GM12878 (cell line): ENCODE measurements around the gene NIN. TPM values are rescaled to one million over a fixed set of nuclear protein-coding genes. Genes with fewer than 3 reads are reported as not detected.

Source experiments
- BMI1 ChIP-seq: fragments of 450-650 bp; IDR thresholded peaks from 2 replicates; pipeline ENCODE4 v1.6.1; 2016; ENCODE audit warnings: mild to moderate bottlenecking, moderate library complexity, borderline replicate concordance
- CREB1 ChIP-seq: IDR thresholded peaks from 2 replicates; pipeline ENCODE4 v1.6.1; 2012; ENCODE audit warnings: low read depth, mild to moderate bottlenecking, inconsistent platforms
- EP300 ChIP-seq, 2 experiments: fragments of 150-350 bp in 1 of 2; IDR thresholded peaks; 2 replicates each; pipeline ENCODE4 v1.6.1; 2011 to 2012; ENCODE audit warnings: low read depth in 2 of 2, low read length in 2 of 2, borderline replicate concordance in 1 of 2, improper control_type of control experiment in 1 of 2, inconsistent platforms in 1 of 2; ENCODE audit not compliant: control insufficient read depth in 1 of 2
- HCFC1 ChIP-seq: fragments of 150-350 bp; IDR thresholded peaks from 2 replicates; pipeline ENCODE4 v1.6.1; 2014; ENCODE audit warnings: low read length
- KAT2A ChIP-seq: conservative IDR thresholded peaks from 2 replicates; pipeline ENCODE4 v1.6.1; 2011; ENCODE audit warnings: low read depth, low read length; ENCODE audit not compliant: control insufficient read depth
- MTA3 ChIP-seq: IDR thresholded peaks from 2 replicates; pipeline ENCODE4 v1.6.1; 2012; ENCODE audit warnings: low read length, inconsistent platforms, borderline replicate concordance
- NFIC ChIP-seq: IDR thresholded peaks from 2 replicates; pipeline ENCODE4 v1.6.1; 2012; ENCODE audit warnings: low read depth, mild to moderate bottlenecking, inconsistent platforms, low read length, moderate library complexity
- NR2F1 ChIP-seq: fragments of 450-650 bp; conservative IDR thresholded peaks from 2 replicates; pipeline ENCODE4 v1.6.1; 2017; ENCODE audit warnings: mild to moderate bottlenecking
- POLR2AphosphoS2 ChIP-seq: IDR thresholded peaks from 2 replicates; pipeline ENCODE4 v1.6.1; 2011; ENCODE audit warnings: low read depth, mild to moderate bottlenecking, low read length, improper control_type of control experiment, moderate library complexity
- SMC3 ChIP-seq: IDR thresholded peaks from 2 replicates; pipeline ENCODE4 v1.6.1; 2011; ENCODE audit warnings: low read length, improper control_type of control experiment, borderline replicate concordance
- SREBF1 ChIP-seq: IDR thresholded peaks from 2 replicates; pipeline ENCODE4 v1.6.1; 2012; ENCODE audit warnings: mild to moderate bottlenecking, low read length
- STAT1 ChIP-seq: fragments of 450-650 bp; conservative IDR thresholded peaks from 2 replicates; pipeline ENCODE4 v1.6.1; 2014; ENCODE audit warnings: antibody characterized with exemption, mild to moderate bottlenecking
- TAF1 ChIP-seq: IDR thresholded peaks from 2 replicates; pipeline ENCODE4 v1.6.1; 2011; ENCODE audit warnings: mild to moderate bottlenecking, low read depth, low read length, borderline replicate concordance
- USF2 ChIP-seq: IDR thresholded peaks from 2 replicates; pipeline ENCODE4 v1.6.1; 2011; ENCODE audit warnings: low read depth, low read length, improper control_type of control experiment, borderline replicate concordance
- YY1 ChIP-seq: IDR thresholded peaks from 2 replicates; pipeline ENCODE4 v1.6.1; 2011; ENCODE audit warnings: low read depth, mild to moderate bottlenecking, low read length
- polyA plus RNA-seq, 11 experiments: library from polyadenylated mRNA; depleted of rRNA in 4 of 11; unstranded in 6 of 11; stranded (reverse) in 5 of 11; fragments of >200 nt; fragmentation: Nextera tagmentation in 4 of 11; fragmentation: Illumina TruSeq in 1 of 11; extraction: Ambion mirVana in 4 of 11; extraction: Trizol in 1 of 11; gene quantifications; 1 replicate in 1 of 11; 2 replicates in 10 of 11; pipeline versions ENCODE4 v1.2.1 to v1.2.3, GENCODE V29; 2011 to 2016; ENCODE audit warnings: inconsistent platforms in 2 of 11, missing spikeins in 2 of 11, low read depth in 1 of 11
- total RNA-seq, 4 experiments: library from RNA; depleted of rRNA in 3 of 4; stranded (reverse); fragments of >200 nt in 3 of 4; fragmentation: Illumina TruSeq in 1 of 4; extraction: Trizol in 1 of 4; gene quantifications; 2 replicates each; pipeline versions ENCODE4 v1.2.1 to v1.2.3, GENCODE V29; 2013 to 2021
- TF ChIP-seq, protein P1 (sequence below): fragments of 450-650 bp; IDR thresholded peaks from 2 replicates; pipeline ENCODE4 v1.6.1; 2017; ENCODE audit warnings: mild to moderate bottlenecking
- TF ChIP-seq, protein P2 (sequence below): fragments of 450-650 bp; IDR thresholded peaks from 2 replicates; pipeline ENCODE4 v1.6.1; 2016; ENCODE audit warnings: mild to moderate bottlenecking
- TF ChIP-seq, protein P3 (sequence below): fragments of 450-650 bp; formaldehyde crosslinking; IDR thresholded peaks from 2 replicates; pipeline ENCODE4 v1.5.0; 2022; ENCODE audit warnings: mild to moderate bottlenecking, missing genetic modification characterization
- TF ChIP-seq, protein P4 (sequence below): fragments of 450-650 bp; IDR thresholded peaks from 2 replicates; pipeline ENCODE4 v1.6.1; 2016; ENCODE audit warnings: mild to moderate bottlenecking
- TF ChIP-seq, protein P5 (sequence below): IDR thresholded peaks from 2 replicates; pipeline ENCODE4 v1.6.1; 2012; ENCODE audit warnings: low read length, inconsistent platforms

Gene NIN
- total and polyA plus RNA-seq, 10 of the 15 experiments (the other 5 are each of a cell fraction or from before 2014, with no cell fraction given) = 16.2 to 135 (median 70.3) TPM

GRCh38 chr14:50786751-50787464, 44.1 kb downstream of the NIN start (continued):
- TF ChIP-seq USF2 (no peak), CREB1 (no peak), KAT2A (no peak), MTA3 (0 out of 2 replicates have a peak, but pooled peaks have one; percentile 49), EP300 (IDR thresholded peaks at IDR 0.05; ENCODE audit: borderline replicate concordance in 1 of 2, control insufficient read depth in 1 of 2, low read depth in 2 of 2, low read length in 2 of 2) (no peak), NR2F1 (no peak), NFIC (0 out of 2 replicates have a peak, but pooled peaks have one; percentile 14), HCFC1 (no peak), SREBF1 (no peak), YY1 (no peak), SMC3 (no peak; the same call in 1 of the 2 replicates), STAT1 (no peak), POLR2AphosphoS2 (no peak), TAF1 (no peak), BMI1 (no peak)
- TF ChIP-seq, protein P1, sequence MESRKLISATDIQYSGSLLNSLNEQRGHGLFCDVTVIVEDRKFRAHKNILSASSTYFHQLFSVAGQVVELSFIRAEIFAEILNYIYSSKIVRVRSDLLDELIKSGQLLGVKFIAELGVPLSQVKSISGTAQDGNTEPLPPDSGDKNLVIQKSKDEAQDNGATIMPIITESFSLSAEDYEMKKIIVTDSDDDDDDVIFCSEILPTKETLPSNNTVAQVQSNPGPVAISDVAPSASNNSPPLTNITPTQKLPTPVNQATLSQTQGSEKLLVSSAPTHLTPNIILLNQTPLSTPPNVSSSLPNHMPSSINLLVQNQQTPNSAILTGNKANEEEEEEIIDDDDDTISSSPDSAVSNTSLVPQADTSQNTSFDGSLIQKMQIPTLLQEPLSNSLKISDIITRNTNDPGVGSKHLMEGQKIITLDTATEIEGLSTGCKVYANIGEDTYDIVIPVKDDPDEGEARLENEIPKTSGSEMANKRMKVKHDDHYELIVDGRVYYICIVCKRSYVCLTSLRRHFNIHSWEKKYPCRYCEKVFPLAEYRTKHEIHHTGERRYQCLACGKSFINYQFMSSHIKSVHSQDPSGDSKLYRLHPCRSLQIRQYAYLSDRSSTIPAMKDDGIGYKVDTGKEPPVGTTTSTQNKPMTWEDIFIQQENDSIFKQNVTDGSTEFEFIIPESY = no peak
- TF ChIP-seq, protein P2, sequence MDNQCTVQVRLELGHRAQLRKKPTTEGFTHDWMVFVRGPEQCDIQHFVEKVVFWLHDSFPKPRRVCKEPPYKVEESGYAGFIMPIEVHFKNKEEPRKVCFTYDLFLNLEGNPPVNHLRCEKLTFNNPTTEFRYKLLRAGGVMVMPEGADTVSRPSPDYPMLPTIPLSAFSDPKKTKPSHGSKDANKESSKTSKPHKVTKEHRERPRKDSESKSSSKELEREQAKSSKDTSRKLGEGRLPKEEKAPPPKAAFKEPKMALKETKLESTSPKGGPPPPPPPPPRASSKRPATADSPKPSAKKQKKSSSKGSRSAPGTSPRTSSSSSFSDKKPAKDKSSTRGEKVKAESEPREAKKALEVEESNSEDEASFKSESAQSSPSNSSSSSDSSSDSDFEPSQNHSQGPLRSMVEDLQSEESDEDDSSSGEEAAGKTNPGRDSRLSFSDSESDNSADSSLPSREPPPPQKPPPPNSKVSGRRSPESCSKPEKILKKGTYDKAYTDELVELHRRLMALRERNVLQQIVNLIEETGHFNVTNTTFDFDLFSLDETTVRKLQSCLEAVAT = peak; percentile 98
- TF ChIP-seq, protein P3, sequence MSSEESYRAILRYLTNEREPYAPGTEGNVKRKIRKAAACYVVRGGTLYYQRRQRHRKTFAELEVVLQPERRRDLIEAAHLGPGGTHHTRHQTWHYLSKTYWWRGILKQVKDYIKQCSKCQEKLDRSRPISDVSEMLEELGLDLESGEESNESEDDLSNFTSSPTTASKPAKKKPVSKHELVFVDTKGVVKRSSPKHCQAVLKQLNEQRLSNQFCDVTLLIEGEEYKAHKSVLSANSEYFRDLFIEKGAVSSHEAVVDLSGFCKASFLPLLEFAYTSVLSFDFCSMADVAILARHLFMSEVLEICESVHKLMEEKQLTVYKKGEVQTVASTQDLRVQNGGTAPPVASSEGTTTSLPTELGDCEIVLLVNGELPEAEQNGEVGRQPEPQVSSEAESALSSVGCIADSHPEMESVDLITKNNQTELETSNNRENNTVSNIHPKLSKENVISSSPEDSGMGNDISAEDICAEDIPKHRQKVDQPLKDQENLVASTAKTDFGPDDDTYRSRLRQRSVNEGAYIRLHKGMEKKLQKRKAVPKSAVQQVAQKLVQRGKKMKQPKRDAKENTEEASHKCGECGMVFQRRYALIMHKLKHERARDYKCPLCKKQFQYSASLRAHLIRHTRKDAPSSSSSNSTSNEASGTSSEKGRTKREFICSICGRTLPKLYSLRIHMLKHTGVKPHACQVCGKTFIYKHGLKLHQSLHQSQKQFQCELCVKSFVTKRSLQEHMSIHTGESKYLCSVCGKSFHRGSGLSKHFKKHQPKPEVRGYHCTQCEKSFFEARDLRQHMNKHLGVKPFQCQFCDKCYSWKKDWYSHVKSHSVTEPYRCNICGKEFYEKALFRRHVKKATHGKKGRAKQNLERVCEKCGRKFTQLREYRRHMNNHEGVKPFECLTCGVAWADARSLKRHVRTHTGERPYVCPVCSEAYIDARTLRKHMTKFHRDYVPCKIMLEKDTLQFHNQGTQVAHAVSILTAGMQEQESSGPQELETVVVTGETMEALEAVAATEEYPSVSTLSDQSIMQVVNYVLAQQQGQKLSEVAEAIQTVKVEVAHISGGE = no peak
- TF ChIP-seq, protein P4, sequence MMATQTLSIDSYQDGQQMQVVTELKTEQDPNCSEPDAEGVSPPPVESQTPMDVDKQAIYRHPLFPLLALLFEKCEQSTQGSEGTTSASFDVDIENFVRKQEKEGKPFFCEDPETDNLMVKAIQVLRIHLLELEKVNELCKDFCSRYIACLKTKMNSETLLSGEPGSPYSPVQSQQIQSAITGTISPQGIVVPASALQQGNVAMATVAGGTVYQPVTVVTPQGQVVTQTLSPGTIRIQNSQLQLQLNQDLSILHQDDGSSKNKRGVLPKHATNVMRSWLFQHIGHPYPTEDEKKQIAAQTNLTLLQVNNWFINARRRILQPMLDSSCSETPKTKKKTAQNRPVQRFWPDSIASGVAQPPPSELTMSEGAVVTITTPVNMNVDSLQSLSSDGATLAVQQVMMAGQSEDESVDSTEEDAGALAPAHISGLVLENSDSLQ = no peak
- TF ChIP-seq, protein P5, sequence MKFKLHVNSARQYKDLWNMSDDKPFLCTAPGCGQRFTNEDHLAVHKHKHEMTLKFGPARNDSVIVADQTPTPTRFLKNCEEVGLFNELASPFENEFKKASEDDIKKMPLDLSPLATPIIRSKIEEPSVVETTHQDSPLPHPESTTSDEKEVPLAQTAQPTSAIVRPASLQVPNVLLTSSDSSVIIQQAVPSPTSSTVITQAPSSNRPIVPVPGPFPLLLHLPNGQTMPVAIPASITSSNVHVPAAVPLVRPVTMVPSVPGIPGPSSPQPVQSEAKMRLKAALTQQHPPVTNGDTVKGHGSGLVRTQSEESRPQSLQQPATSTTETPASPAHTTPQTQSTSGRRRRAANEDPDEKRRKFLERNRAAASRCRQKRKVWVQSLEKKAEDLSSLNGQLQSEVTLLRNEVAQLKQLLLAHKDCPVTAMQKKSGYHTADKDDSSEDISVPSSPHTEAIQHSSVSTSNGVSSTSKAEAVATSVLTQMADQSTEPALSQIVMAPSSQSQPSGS = 0 out of 2 replicates have a peak, but pooled peaks have one; percentile 14
